Measurements from ENCODE around the gene POLR1A.

The POLR1A gene

DNA sequence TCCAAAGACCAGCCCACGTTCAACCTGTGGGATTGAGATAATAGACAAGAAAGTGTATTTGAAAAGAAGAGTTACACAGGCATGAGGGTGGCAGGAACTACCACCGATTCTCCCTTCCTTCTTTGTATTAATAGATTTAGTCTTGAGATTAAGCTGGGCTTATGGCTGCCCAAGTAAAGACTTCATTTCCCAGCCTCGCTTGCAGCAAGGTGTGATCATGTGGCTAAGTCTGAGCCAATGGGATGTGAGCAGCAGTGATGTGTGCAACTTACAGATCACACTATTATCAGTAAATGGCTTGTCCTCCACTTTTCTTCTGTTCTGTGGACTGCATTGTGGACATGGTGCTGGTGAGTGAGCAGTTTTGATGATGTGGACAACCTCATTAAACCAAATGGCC is 101.7 kb downstream of the POLR1A start:
- TF ChIP-seq POLR2A (IDR thresholded peaks at IDR 0.05; ENCODE audit: low read depth, low read length): no peak
- FAIRE-seq (no peak), DNase-seq (ENCODE audit: insufficient read length, low spot score) (no peak)

DNA sequence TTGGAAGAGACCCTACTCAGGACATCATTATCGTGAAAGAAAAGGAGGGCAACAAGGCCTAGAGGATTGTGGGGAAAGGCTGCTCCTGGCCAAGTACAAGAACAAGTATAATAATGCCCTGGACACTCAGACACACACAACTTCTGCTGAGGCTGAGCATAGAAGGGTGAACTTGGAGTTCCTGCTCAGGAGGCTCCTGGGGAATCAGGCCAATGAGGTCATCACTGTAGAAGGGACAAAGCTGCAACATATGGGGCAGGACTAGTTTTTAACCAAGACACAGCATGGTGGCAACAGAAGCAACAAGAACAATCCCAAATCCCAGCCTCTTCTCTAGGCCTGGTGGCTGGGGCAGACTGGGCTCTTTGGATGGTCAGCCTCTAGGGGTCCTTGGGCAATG is 102.6 kb downstream of the POLR1A start:
- no peak for DNase-seq (ENCODE audit: insufficient read length, low spot score)
- FAIRE-seq: no peak
- no peak for TF ChIP-seq POLR2A (IDR thresholded peaks at IDR 0.05; ENCODE audit: low read depth, low read length)

DNA sequence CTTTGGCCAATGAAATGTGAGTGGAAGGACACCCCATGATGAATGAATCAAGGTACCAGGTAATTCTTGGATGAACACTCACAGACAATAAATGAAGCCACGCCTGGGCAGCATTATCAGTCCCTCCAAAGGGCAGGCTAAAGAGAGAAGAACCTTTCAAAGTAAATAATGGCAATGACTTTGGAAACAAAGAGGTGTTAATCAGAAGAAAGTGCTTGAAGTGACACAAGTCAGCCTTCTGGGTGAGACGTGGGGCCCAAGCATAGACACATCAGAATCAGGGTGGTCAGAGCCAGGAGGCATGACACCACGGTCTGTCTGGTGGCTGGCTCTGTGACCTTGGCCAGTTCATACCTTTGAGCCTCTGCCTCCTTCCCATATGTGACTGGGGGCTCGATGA is 103.3 kb downstream of the POLR1A start:
- TF ChIP-seq POLR2A (IDR thresholded peaks at IDR 0.05; ENCODE audit: low read depth, low read length): no peak
- no peak for DNase-seq (ENCODE audit: insufficient read length, low spot score)
- no peak for FAIRE-seq

DNA sequence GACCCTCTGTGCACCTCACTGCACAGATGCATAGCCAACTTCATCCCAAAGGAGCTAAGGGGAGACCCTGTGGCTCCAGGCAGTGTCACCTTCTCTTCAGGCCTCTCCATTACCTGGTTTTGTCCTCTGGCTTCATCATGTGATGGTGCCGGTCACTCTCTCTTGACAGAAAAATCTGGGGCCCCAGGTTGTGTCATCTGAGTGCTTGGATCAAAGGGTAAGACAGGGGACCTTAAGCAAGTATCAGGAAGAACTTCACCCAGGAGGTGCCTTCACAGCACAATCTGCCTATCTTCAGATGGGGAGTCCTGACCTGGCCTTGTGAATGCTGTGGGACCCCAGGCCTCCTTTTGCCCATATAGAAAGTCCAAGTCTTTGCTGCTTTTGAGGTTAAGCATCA is 104.4 kb downstream of the POLR1A start:
- TF ChIP-seq POLR2A (IDR thresholded peaks at IDR 0.05; ENCODE audit: low read depth, low read length): no peak
- DNase-seq (ENCODE audit: insufficient read length, low spot score): no peak
- no peak for FAIRE-seq

DNA sequence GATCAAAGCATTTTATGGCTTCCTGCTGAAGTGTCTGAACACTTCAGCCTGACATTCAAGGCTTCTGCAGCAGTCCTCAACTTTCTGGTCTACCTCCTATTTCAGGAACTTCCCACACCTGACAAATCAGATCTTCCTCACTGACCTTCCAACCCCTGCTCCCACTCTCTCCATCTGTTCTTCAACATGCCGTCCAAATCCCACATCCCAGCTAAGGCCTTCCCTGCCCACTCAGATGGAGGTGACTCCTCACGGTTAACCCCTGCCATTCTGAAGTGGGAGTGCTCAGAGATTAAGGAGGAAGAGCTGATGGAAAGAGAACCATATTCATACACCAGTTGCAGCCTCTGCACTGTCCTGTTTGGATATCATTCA is 104.8 kb downstream of the POLR1A start:
- no peak for DNase-seq (ENCODE audit: insufficient read length, low spot score)
- FAIRE-seq: no peak
- TF ChIP-seq POLR2A (IDR thresholded peaks at IDR 0.05; ENCODE audit: low read depth, low read length): no peak

DNA sequence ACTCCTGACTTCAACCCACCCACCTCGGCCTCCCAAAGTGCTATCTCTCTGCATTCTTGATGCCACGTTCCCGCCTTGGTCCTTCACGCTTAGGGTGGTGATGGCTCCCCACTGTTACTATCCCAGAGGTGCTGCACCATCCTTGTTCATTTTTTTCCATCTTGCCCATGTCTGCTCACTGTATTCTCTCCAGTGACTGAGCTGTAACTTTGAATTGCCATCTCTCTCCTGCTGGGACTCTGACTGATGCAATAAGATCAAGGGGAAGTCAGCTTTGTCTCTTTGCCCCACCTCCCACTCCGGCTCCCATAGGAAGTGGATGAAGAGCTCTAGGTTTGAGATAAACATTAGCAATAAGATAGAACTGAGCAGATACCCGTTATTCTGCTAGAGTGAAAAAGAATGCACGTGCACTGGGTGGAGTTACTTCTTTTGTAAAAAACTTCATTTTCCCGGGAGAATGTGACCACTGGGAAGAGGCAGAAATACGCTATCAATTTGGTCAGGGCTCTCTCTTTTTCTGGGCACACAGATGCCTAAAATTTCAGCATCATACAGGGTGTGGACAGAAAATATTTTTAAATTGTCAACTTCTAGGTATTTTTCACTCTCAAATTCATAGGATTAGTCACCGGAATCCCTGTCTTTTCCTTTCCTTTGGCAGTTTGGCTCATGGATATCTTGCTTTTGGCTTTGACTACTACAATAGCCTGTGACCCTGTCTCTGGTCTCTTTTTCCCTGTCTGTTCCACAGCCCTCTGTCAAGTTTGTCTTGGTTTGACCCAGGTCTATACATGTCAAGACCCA is 105.4 kb downstream of the POLR1A start:
- FAIRE-seq (no peak), DNase-seq (ENCODE audit: insufficient read length, low spot score) (no peak)

DNA sequence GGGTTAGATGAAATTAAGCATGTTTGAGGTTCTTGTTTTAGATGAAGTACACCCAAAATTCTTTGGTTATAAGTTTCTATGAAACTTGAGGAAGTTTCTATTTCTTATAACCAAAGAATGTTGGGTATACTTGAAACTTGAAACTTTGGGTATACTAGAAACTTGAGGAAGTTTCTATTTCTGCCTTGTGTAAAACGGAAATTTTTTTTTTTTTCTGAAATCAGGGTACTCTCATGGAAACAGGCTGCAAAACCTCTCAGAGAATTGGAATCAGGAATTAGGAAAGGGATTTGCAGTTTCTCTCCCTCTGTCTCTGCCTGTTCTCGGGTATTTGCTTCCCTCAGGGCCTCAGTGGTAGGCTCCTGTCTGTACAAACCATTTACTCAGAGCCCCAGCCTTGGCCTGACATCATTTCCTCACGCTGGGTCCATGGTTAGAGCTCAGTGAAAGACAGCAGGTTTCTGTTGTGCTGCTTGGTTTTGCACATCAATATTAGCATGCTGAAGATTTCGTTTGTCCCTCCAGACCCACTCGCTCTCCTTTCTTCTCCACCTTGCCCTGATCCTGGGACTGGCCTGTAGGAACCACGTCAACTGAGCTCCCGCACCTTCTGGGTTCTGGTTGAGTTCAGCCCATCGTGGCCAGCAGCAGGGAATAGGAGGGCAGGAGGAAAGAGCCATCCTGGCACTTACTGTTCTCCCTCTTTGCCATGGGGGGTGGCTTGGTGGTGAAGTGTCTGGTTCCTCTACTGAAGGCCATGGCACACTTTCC is 106.4 kb downstream of the POLR1A start:
- no peak for FAIRE-seq
- no peak for TF ChIP-seq POLR2A (IDR thresholded peaks at IDR 0.05; ENCODE audit: low read depth, low read length)
- DNase-seq (ENCODE audit: insufficient read length, low spot score): no peak

More for the DNA sequence above, 105.4 kb downstream of the POLR1A start:
- no peak for TF ChIP-seq POLR2A (IDR thresholded peaks at IDR 0.05; ENCODE audit: low read depth, low read length)

DNA sequence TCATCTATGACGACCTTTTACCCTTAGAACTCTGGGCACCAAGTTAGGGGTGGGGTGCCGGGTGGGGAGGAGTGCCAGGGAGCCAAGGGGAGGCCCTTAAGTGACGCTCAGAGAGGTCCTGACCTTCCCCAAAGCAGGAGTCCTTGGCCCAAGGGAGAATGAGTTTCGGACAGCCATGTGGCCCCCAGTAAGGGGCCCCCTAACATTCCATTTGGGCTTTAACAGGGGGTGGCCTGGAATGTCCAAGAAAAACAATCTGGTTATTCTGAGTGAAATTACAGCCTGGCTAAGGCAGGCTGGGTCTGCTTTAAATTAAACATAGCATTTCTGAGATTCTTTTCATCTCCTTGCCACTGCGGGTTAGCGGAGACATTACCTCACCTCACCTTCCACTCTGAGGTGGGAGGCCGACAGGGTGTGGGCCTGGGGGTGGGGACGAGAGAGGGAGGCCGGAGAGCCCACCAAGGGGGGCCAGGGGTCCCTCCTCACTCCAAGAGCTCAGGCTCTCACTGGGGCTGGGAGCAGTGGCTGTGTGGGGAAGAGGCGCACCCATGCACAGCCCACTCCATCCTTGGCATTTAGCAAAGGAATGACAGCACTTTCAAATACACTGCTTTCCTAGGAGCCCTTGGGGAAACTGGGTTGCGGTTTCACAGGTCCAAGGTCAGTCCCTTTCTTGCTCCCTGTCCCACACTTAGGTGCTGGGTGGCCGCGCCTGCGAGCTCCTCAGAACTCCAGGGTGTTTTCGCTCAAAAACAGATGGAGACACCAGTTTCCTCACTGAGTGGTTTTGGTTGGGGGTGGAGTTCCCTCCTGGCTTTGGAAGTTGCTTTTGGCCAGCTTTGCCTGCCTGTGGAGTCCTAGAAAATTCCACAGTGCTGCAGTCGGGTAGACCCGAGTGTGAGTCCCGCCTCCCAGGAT is 107.4 kb downstream of the POLR1A start:
- no peak for TF ChIP-seq POLR2A (IDR thresholded peaks at IDR 0.05; ENCODE audit: low read depth, low read length)
- DNase-seq (ENCODE audit: insufficient read length, low spot score): no peak
- FAIRE-seq: no peak

DNA sequence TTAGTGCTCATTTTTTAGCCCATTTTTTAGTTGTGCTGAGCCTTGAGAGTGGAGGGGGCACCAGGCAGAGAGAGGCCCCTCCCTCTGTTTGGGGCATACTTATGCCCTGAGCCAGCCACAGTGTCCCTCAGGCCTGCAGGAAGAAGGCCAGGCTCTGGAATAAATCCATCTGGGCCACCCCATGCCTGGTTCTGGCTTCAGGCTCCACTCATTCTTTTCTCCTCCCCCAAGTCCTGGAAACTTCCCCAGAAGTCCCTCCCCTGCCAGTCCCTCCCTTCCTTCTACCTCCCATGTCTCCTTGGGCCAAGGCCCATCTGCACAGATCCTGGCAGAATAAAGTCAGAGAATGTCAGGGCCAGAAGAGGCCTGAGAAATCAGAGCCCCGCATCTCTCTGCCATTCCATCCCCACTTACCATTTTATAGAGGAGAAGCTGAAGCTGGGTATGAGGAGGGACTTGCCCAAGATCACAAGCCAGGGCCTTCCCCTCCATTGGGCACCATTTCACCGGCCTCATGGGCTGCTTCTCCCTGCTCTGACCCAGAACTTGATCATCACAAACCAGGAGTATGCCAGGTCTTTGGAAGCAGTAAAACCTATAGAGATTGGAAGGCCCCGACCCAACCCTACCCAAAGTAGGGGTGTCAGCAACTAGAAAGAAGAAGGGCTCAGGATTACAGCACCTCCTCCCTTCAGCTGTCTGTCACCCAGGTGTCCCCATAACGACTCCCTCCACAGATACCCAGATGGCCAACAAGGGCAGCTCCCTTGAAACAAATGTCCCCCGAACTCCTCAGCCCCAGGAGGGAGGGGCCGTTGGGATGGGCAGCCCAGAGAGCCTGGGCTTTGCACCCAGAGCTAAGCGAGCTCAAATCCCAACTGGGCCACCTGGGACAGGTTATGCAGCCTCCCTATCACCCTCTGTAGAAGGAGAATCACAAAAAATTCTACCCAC is 108.4 kb downstream of the POLR1A start:
- no peak for FAIRE-seq
- DNase-seq (ENCODE audit: insufficient read length, low spot score): no peak
- TF ChIP-seq POLR2A (IDR thresholded peaks at IDR 0.05; ENCODE audit: low read depth, low read length): no peak

DNA sequence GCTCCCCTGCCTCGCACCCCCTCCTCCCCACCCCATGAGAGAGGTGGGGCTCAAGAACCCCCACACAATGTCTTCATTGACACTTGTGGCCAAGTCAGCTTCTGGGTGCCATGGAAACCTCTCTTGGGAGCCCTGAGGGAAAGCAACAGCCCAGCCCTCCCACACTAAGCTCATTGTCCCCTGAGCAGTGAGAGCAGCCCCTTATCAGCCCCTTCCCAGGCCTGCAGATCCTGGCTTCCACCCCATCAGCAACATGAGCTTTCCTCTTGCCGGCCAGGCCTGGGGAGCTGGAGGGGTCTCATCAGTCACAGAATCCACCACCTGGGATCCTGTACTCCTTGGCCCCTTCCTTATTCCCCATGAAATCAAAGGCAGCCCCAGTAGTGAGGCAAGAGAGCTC is 109.1 kb downstream of the POLR1A start:
- no peak for FAIRE-seq
- DNase-seq (ENCODE audit: insufficient read length, low spot score): no peak
- no peak for TF ChIP-seq POLR2A (IDR thresholded peaks at IDR 0.05; ENCODE audit: low read depth, low read length)

DNA sequence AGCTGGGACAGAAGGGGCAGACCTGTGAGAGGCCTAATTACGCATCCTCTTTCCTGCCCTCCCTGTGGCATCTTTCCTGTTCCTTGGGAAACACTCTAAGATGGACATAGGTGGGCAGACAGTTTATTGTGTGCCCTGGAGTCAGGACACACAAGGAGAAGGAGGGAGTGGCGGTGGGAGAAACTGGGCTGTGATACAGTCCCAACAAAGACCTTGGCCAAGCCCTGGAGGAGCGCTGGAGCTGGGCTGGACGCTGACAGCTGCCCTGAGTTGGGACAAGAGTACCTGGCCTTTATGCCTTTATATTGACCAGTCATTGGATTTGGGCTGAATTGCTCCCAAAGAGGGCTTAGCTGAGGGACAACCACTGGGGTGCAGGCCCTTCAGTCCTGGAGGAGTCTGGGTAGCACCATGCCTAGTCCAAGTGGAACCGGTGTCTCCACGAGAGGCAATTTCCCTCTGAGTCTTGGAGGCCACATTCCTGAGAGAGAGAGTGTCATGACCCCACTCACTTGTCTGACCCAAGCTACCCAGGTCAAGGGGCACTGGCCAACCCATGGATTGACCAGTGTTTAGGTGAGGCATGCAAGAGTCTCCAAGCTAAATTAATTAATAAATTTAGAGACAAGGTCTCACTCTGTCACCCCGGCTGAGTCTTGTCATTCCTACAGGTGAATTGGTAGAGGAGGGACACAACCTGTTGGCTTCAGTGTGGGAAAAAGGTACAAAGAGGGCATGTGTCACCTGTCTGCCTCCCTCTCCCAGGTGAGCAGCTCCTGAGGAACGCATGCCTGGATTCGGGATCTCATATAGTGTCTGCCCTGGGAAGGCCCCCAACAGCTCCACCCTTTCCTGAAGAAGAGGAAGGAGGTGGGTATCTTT is 109.8 kb downstream of the POLR1A start:
- no peak for TF ChIP-seq POLR2A (IDR thresholded peaks at IDR 0.05; ENCODE audit: low read depth, low read length)
- DNase-seq (ENCODE audit: insufficient read length, low spot score) (no peak), FAIRE-seq (no peak)
